Smooth muscle cell (in vitro differentiated cells): ENCODE results near the gene MSH6. TPM values are rescaled to one million over a fixed set of nuclear protein-coding genes. Genes with fewer than 3 reads are reported as not detected.

Experiments used
- DNase-seq: peaks from one replicate; lab custom pipeline; 2025; ENCODE audit not compliant: unreplicated experiment; lab: John Stamatoyannopoulos, UW
- H2AFZ ChIP-seq: fragments of 200-600 bp; sonication (generic); 2 replicates; pipeline ENCODE4 v1.6.0; 2016; ENCODE audit warnings: antibody characterized with exemption, low read depth, mild to moderate bottlenecking
- H3F3A ChIP-seq: fragments of 200-600 bp; sonication (generic); 2 replicates; pipeline ENCODE4 v1.6.0; 2017; ENCODE audit warnings: antibody characterized with exemption, low read depth
- H3K27ac ChIP-seq: fragments of 200-600 bp; sonication (generic); 2 replicates; pipeline ENCODE4 v1.5.1; 2016; ENCODE audit warnings: low read depth, mild to moderate bottlenecking
- H3K27me3 ChIP-seq: fragments of 200-600 bp; sonication (generic); 2 replicates; pipeline ENCODE4 v1.6.1; 2016; ENCODE audit warnings: low read depth, mild to moderate bottlenecking
- H3K36me3 ChIP-seq: fragments of 200-600 bp; sonication (generic); 2 replicates; pipeline ENCODE4 v1.5.1; 2016; ENCODE audit warnings: low read depth
- H3K4me1 ChIP-seq: fragments of 200-600 bp; sonication (generic); 2 replicates; pipeline ENCODE4 v1.5.1; 2016; ENCODE audit warnings: low read depth
- H3K4me2 ChIP-seq: fragments of 200-600 bp; sonication (generic); 2 replicates; pipeline ENCODE4 v1.6.0; 2016; ENCODE audit warnings: mild to moderate bottlenecking
- H3K4me3 ChIP-seq: fragments of 200-600 bp; sonication (generic); 2 replicates; pipeline ENCODE4 v1.5.1; 2016; ENCODE audit warnings: mild to moderate bottlenecking
- H3K79me2 ChIP-seq: fragments of 200-600 bp; sonication (generic); 2 replicates; pipeline ENCODE4 v1.6.0; 2016; ENCODE audit warnings: low read depth, mild to moderate bottlenecking
- H3K9ac ChIP-seq: fragments of 200-600 bp; sonication (generic); 2 replicates; pipeline ENCODE4 v1.6.0; 2016; ENCODE audit warnings: low read depth
- H3K9me3 ChIP-seq: fragments of 200-600 bp; sonication (generic); replicated peaks from 2 replicates; pipeline ENCODE4 v1.5.1; 2016; ENCODE audit warnings: low read depth
- H4K20me1 ChIP-seq: fragments of 200-600 bp; sonication (generic); 2 replicates; pipeline ENCODE4 v1.6.0; 2016; ENCODE audit warnings: low read depth
- CTCF ChIP-seq: fragments of 200-600 bp; sonication (generic); IDR thresholded peaks from 2 replicates; pipeline ENCODE4 v1.5.1; 2017; ENCODE audit warnings: borderline replicate concordance, mild to moderate bottlenecking, antibody characterized with exemption; ENCODE audit not compliant: insufficient read depth, poor library complexity, severe bottlenecking
- WGBS: methylation state at CpG from one replicate; pipeline ENCODE4 v1.1.7; 2016; ENCODE audit warnings: low lambda C conversion rate; 5-methylcytosine and 5-hydroxymethylcytosine counted together
- polyA plus RNA-seq: library from polyadenylated mRNA; unstranded; fragments of >200 nt; fragmentation: Nextera tagmentation; extraction: Ambion mirVana; gene quantifications from 2 replicates; pipeline ENCODE4 v1.2.1, GENCODE V29; 2016
- total RNA-seq: library from RNA; depleted of rRNA; stranded (reverse); fragments of >200 nt; gene quantifications from 2 replicates; pipeline ENCODE4 v1.2.3, GENCODE V29; 2014

MSH6 gene
- total and polyA plus RNA-seq, 2 experiments from 2014 or later = 48.7 to 65.2 TPM

DNA sequence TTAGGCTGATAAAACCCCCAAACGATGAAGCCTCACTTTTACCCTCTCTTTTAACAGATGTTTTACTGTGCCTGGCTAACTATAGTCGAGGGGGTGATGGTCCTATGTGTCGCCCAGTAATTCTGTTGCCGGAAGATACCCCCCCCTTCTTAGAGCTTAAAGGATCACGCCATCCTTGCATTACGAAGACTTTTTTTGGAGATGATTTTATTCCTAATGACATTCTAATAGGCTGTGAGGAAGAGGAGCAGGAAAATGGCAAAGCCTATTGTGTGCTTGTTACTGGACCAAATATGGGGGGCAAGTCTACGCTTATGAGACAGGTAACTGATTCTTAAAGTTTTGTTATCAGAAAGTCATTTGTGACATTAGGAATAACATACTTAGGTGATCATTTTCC is 20.4 kb downstream of the MSH6 start:
- Histone ChIP-seq H3F3A (peaks cover 19% of the 10 kb centered on the region), H2AFZ (no peak overlapping the region), H3K27ac (no peak overlapping the region), H4K20me1 (peaks cover 44% of the 10 kb centered on the region), H3K4me3 (no peak overlapping the region), H3K9me3 (peaks cover 12% of the 10 kb centered on the region), H3K27me3 (no peaks in the 10 kb centered on the region), H3K79me2 (peaks cover 45% of the 10 kb centered on the region), H3K4me1 (no peaks in the 10 kb centered on the region), H3K4me2 (no peak overlapping the region), H3K9ac (no peak overlapping the region), H3K36me3 (peaks cover 58% of the 10 kb centered on the region)
- no peak for DNase-seq
- no peak for TF ChIP-seq CTCF
- WGBS = 98% methylated on average over 7 of the region's 7 CpGs

DNA sequence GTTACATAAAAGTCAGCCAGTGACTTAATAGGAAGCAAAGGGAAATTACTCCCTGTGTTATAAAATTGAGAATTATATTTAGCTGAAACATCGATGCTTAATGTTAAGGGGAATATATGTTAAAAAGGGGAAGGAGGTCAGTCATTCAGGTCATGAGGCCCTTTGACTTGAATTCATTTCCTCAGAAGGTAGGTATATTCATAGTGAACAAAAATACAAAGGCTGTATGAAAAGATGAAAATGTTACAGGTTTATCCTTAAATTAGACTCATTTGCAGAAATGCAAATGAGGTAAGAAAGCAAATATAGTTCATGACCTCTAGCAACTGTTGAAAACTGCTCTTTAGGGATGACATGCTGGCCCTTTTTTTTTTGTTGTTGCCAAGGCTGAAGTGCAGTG is 20.8 kb downstream of the MSH6 start:
- WGBS = 100% methylated on average over 1 of the region's 1 CpG
- no peak overlapping the region for H3K4me2 ChIP-seq
- TF ChIP-seq CTCF = no peak
- H3K79me2 ChIP-seq = peaks cover 41% of the 10 kb centered on the region
- no peak overlapping the region for H3K27ac ChIP-seq
- no peaks in the 10 kb centered on the region for H3K27me3 ChIP-seq
- H2AFZ ChIP-seq = no peak overlapping the region
- no peak overlapping the region for H3K9ac ChIP-seq
- H4K20me1 ChIP-seq = peaks cover 42% of the 10 kb centered on the region
- peaks cover 21% of the 10 kb centered on the region for H3F3A ChIP-seq
- peaks cover 58% of the 10 kb centered on the region for H3K36me3 ChIP-seq
- peaks cover 12% of the 10 kb centered on the region for H3K9me3 ChIP-seq
- H3K4me1 ChIP-seq = no peaks in the 10 kb centered on the region
- H3K4me3 ChIP-seq = no peak overlapping the region
- DNase-seq = no peak

DNA sequence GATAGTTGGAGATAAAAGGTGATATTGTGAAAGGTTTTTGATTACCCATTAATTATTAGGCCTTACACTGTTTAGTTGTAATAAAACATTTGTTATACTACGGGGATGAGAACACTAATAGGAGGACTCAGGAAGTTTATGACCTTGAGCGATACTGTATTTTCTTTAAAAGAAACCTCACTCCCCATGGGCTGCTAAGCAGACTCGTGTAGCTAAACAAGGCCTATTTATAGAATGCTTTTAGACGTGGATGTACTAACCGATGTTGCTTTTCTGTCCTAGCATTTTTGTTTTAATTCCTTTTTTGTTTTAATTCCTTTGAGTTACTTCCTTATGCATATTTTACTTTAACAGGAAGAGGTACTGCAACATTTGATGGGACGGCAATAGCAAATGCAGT is 22.9 kb downstream of the MSH6 start:
- Histone ChIP-seq H3K4me1 (no peaks in the 10 kb centered on the region), H3K27me3 (no peaks in the 10 kb centered on the region), H3K36me3 (peaks cover 53% of the 10 kb centered on the region), H3K4me3 (no peak overlapping the region), H3K9ac (no peak overlapping the region), H3K9me3 (peaks cover 12% of the 10 kb centered on the region), H3K4me2 (no peak overlapping the region), H4K20me1 (peaks cover 34% of the 10 kb centered on the region), H3K79me2 (peaks cover 23% of the 10 kb centered on the region), H3K27ac (peak overlapping the region; percentile 2), H2AFZ (no peak overlapping the region), H3F3A (peaks cover 18% of the 10 kb centered on the region)
- TF ChIP-seq CTCF = no peak
- DNase-seq = no peak
- WGBS = 94% methylated on average over 6 of the region's 6 CpGs

GRCh38 chr2:47808614-47809013 is 25.7 kb downstream of the MSH6 start:
- no peak for DNase-seq
- WGBS = 86% methylated on average over 4 of the region's 4 CpGs
- Histone ChIP-seq H3K79me2 (no peaks in the 10 kb centered on the region), H3K27ac (peak overlapping the region; percentile 29), H3K36me3 (peaks cover 39% of the 10 kb centered on the region), H3K9ac (no peak overlapping the region), H3F3A (peaks cover 30% of the 10 kb centered on the region), H3K4me3 (no peak overlapping the region), H4K20me1 (peaks cover 18% of the 10 kb centered on the region), H3K9me3 (peaks cover under 1% of the 10 kb centered on the region), H3K4me1 (no peaks in the 10 kb centered on the region), H3K27me3 (no peaks in the 10 kb centered on the region), H3K4me2 (no peak overlapping the region), H2AFZ (no peak overlapping the region)
- TF ChIP-seq CTCF = no peak
